Measurements from ENCODE around the gene TOMM22.

TOMM22 gene

DNA sequence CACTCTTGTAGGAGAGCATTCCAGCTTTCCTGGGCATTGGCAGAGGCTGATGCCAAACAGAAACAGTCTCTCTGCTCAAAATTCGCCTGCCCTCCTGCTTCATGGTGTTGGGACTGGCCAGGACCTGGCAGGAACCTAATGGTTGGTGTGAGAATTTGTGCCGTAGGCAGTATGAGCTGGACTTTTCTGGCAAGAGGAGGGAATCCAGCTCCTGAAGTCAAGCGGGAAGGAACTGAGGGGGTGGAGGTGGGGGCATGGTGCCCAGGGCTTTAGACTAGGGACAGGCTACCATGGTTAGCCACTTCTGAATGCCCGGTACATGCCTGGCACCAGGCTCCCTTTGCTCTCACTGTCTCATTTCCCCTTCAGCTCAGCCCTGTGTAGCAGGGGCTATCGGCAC, 6.9 kb upstream of the TOMM22 start:
- TF ChIP-seq, protein P1, sequence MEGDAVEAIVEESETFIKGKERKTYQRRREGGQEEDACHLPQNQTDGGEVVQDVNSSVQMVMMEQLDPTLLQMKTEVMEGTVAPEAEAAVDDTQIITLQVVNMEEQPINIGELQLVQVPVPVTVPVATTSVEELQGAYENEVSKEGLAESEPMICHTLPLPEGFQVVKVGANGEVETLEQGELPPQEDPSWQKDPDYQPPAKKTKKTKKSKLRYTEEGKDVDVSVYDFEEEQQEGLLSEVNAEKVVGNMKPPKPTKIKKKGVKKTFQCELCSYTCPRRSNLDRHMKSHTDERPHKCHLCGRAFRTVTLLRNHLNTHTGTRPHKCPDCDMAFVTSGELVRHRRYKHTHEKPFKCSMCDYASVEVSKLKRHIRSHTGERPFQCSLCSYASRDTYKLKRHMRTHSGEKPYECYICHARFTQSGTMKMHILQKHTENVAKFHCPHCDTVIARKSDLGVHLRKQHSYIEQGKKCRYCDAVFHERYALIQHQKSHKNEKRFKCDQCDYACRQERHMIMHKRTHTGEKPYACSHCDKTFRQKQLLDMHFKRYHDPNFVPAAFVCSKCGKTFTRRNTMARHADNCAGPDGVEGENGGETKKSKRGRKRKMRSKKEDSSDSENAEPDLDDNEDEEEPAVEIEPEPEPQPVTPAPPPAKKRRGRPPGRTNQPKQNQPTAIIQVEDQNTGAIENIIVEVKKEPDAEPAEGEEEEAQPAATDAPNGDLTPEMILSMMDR (IDR thresholded peaks at IDR 0.05; ENCODE audit: low read depth, low read length), result no peak
- H3K4me3 ChIP-seq (ENCODE audit: low read depth, low read length), result no peak overlapping the region

DNA sequence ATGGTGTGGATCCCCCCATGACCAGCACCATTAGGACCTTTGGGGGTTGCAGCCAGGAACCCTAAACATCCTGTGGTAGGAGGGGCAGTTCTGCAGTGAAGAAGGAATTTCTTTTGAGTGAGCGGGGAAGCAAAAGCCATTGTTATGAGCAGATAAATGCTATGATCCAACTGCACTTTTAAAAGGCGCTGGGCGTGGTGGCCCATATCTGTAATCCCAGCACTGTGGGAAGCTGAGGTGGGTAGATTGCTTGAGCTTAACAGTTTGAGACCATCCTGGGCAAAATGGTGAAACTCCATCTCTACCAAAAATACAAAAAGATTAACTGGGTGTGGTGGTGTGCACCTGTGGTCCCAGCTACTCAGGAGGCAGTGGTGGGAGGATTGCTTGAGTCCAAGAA, 5.9 kb upstream of the TOMM22 start:
- TF ChIP-seq, protein P1 (IDR thresholded peaks at IDR 0.05; ENCODE audit: low read depth, low read length), result no peak
- no peak overlapping the region for H3K4me3 ChIP-seq (ENCODE audit: low read depth, low read length)

DNA sequence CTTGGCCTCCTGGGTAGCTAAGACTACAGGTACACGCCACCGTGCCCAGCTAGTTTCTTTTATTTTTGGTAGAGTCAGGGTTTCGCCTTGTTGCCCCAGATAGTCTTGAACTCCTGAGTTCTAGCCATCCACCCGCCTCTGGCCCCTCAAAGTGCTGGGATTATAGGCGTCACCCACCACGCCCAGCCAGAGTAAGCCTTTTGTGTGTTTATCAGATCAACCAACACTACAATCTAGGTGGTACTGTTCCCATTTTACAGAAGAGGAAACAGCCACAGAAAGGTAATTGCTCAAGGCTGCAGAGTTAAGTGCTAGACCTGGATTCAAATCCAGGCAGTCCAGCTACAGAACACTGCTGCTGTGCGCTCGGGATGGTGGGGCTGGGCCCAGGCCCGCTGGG, 3.1 kb downstream of the TOMM22 start:
- TF ChIP-seq, protein P1 (IDR thresholded peaks at IDR 0.05; ENCODE audit: low read depth, low read length), result no peak
- no peak overlapping the region for H3K4me3 ChIP-seq (ENCODE audit: low read depth, low read length)

DNA sequence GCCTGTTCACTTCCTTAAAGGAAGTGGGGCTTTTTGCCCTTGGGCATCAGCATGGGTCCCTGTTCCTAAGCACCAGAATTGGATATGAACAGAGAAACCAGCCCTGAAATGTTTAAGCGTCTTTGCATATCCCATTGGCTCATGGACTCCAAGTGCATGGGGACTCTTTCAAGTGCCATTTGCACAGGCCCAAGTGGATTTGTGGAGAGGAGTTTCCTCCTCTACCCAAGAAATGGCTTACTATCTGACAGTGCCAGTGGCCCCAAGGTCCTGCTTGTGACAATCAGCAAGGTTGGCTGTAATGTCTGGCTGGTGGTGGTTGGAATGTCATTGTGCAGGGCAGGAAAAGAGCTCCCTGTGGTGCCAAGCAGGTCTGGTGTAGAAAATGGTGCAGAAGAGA, 4.0 kb downstream of the TOMM22 start:
- TF ChIP-seq, protein P1 (IDR thresholded peaks at IDR 0.05; ENCODE audit: low read depth, low read length), result no peak
- no peak overlapping the region for H3K4me3 ChIP-seq (ENCODE audit: low read depth, low read length)

DNA sequence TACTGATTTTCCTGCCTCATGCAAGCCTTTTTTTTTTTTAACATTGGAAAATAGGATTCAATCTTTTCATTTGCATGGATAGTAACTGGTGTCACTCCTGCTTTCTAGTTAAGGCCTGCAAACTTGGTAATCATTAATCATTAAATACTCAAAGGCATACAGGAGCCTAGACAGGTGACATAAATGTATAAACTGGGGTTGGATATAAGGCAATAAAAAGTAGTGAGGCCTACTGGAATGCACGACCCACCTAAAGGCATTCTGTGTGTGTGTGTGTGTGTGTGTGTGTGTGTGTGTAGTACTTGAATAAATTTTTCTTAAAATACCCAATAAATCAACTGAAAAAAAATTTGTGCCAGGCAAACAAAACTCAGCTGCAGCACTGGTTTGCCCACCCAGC, 7.9 kb downstream of the TOMM22 start:
- TF ChIP-seq, protein P1 (IDR thresholded peaks at IDR 0.05; ENCODE audit: low read depth, low read length), result no peak

DNA sequence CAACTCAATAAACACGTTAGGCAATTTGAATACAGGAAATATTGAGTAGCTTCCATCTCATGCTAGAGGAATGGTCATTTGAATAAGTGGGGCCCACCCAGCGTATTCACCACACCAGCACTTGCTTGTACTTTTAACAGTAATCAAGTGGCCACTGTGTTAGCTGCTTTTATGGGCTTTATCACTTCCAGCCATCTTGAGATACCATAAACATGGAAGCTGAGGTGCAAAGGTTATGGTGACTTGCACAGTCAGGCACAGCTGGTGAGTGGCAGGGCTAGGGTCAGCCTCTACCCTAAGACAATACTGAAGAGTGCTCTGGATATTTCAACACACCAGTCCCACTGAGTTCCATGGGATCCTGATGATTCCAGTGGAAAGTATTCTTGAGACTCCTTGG, 12.3 kb downstream of the TOMM22 start:
- no peak overlapping the region for H3K4me3 ChIP-seq (ENCODE audit: low read depth, low read length)
- TF ChIP-seq, protein P1 (IDR thresholded peaks at IDR 0.05; ENCODE audit: low read depth, low read length), result no peak

More for the DNA sequence above, 7.9 kb downstream of the TOMM22 start:
- no peak overlapping the region for H3K4me3 ChIP-seq (ENCODE audit: low read depth, low read length)

DNA sequence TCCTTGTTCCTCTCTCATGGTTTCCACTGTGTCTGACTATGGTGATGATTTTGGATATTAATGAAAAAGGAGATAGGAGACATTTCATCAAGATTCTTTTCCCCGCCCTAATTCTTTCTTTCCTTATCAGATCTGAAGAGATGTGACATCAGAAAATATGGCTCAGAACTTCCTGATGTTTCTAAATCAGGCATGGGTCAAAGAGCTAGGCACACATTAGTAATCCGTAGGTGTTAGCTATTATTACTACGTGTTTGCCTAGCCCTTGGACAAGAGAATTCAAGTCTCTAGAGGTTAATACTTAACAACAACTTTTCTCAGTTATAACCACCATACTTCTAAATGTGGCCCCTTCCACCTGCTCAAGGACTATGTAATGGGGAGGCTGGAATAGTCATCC, 13.2 kb downstream of the TOMM22 start:
- no peak overlapping the region for H3K4me3 ChIP-seq (ENCODE audit: low read depth, low read length)
- TF ChIP-seq, protein P1 (IDR thresholded peaks at IDR 0.05; ENCODE audit: low read depth, low read length), result no peak
